GM10248 (cell line): ENCODE data around the gene SLC36A1.

Experiments
- CTCF ChIA-PET: fragments of 300-600 bp; sonication (Branson Sonifier 250); formaldehyde crosslinking; extraction: SDS; loops from one replicate; lab custom pipeline; 2021; ENCODE audit warnings: antibody characterized with exemption; lab: Yijun Ruan, JAX
- POLR2A ChIA-PET: fragments of 350-650 bp; sonication (Branson Sonifier 250); formaldehyde crosslinking; extraction: SDS; loops from one replicate; lab custom pipeline; 2020; ENCODE audit warnings: antibody characterized with exemption; lab: Yijun Ruan, JAX
- DNase-seq: peaks from one replicate; pipeline ENCODE4 v3.0.0; 2012; ENCODE audit errors: extremely low spot score
- TF ChIP-seq, protein P1 (sequence below): IDR thresholded peaks from 2 replicates; pipeline ENCODE4 v1.5.1; 2012; ENCODE audit warnings: mild to moderate bottlenecking, low read depth; ENCODE audit errors: extremely low read depth, missing control alignments, control extremely low read depth

Gene SLC36A1

GRCh38 chr5:151476016-151476415 is 28.6 kb downstream of the SLC36A1 start:
- DNase-seq = no peak
- ChIA-PET POLR2A (no interaction called here), CTCF (interaction anchor here (0.9 to 2.3 kb wide), 7 partner anchors 8 to 173 kb away, joined by 3 to 9 read pairs (median 3); partner anchors contain the start of gene SLC36A1)
- TF ChIP-seq, protein P1, sequence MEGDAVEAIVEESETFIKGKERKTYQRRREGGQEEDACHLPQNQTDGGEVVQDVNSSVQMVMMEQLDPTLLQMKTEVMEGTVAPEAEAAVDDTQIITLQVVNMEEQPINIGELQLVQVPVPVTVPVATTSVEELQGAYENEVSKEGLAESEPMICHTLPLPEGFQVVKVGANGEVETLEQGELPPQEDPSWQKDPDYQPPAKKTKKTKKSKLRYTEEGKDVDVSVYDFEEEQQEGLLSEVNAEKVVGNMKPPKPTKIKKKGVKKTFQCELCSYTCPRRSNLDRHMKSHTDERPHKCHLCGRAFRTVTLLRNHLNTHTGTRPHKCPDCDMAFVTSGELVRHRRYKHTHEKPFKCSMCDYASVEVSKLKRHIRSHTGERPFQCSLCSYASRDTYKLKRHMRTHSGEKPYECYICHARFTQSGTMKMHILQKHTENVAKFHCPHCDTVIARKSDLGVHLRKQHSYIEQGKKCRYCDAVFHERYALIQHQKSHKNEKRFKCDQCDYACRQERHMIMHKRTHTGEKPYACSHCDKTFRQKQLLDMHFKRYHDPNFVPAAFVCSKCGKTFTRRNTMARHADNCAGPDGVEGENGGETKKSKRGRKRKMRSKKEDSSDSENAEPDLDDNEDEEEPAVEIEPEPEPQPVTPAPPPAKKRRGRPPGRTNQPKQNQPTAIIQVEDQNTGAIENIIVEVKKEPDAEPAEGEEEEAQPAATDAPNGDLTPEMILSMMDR = no peak

- TF ChIP-seq, protein P1 = no peak
- CTCF ChIA-PET = interaction anchor here (0.8 to 2.3 kb wide), 4 partner anchors 22 to 175 kb away, joined by 3 to 6 read pairs (median 4); no protein-coding TSS in a partner anchor
- no peak for DNase-seq
- POLR2A ChIA-PET = no interaction called here
These were observed 29.7 kb downstream of the SLC36A1 start for GRCh38 chr5:151477101-151477500.

- ChIA-PET CTCF (interaction anchor here (1.0 kb wide), 1 partner anchor 17 kb away, joined by 4 read pairs; no protein-coding TSS in a partner anchor), POLR2A (interaction anchor here (0.6 kb wide), 1 partner anchor 271 kb away, joined by 3 read pairs; no protein-coding TSS in a partner anchor)
- no peak for DNase-seq
- TF ChIP-seq, protein P1 = no peak
These were observed 33.2 kb downstream of the SLC36A1 start for GRCh38 chr5:151480384-151481293.

DNA sequence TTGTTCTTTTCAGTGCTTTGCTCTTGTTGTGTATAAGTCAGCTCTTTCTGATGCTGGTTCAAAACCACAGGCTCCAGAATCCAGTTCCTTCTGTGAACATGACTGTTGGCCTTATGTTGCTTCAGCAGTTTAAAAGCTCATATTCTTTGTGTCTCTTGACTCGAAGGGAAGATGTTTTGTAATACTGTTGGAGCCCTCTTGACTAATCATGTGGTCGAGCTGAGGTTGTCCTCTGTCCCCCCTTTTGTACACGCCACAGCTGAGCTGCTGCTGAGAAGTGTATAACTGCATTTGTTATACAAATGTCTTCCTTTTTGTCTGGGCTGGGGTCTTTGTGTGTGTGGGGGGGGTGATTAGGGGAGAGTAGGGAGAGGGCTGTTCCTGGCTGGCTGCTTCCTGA is 35.8 kb downstream of the SLC36A1 start:
- POLR2A ChIA-PET = no interaction called here
- no peak for DNase-seq
- CTCF ChIA-PET = interaction anchor here (0.9 to 1.2 kb wide), 3 partner anchors 9 to 38 kb away, joined by 3 read pairs; no protein-coding TSS in a partner anchor
- TF ChIP-seq, protein P1 = no peak

GRCh38 chr5:151483647-151484046 is 36.2 kb downstream of the SLC36A1 start:
- TF ChIP-seq, protein P1 = no peak
- ChIA-PET CTCF (interaction anchor here (0.9 to 2.1 kb wide), 6 partner anchors 8 to 37 kb away, joined by 3 to 6 read pairs (median 3); partner anchors contain the start of gene SLC36A1), POLR2A (no interaction called here)
- DNase-seq = no peak

DNA sequence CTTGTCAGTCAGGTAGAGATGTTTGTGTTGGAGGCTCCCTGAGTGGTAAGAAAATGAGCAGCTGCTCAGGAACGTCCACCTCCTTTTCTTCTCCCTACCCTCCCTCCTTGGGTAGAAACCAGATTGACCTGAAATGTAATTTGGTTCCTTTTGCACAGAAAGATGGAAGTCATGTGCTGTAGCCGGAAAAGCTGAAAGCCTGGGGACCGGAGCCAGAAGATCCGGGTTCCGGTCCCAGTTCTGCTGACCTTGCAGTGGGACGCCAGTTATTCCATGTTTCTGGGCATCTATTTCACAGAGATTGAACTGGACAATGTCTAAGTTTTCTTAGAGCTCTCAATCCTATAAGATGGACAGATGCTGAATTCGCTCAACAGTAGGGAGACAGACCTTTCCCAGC is 40.1 kb downstream of the SLC36A1 start:
- TF ChIP-seq, protein P1 = no peak
- CTCF ChIA-PET = interaction anchor here (1.2 to 2.8 kb wide), 3 partner anchors 36 to 165 kb away, joined by 3 to 9 read pairs (median 5); partner anchors contain the start of gene SLC36A1
- POLR2A ChIA-PET = no interaction called here
- DNase-seq = no peak
